Measurements from ENCODE around the gene EGLN3.

EGLN3 gene

GRCh38 chr14:33894339-33894738, 56.5 kb downstream of the EGLN3 start:
- Histone ChIP-seq H4K20me1 (ENCODE audit: insufficient read depth, low read length) (no peaks in the 10 kb centered on the region), H3K27ac (ENCODE audit: low read length) (no peak overlapping the region), H3K27me3 (ENCODE audit: low read depth, low read length) (no peaks in the 10 kb centered on the region), H3K4me2 (ENCODE audit: low read length) (no peak overlapping the region), H2AFZ (ENCODE audit: low read depth, low read length) (no peak overlapping the region), H3K36me3 (replicated peaks; ENCODE audit: low read depth, low read length) (no peaks in the 10 kb centered on the region), H3K79me2 (ENCODE audit: low read length) (no peaks in the 10 kb centered on the region), H3K9ac (ENCODE audit: low read length) (no peak overlapping the region), H3K9me3 (ENCODE audit: insufficient read depth, low read length) (no peaks in the 10 kb centered on the region), H3K4me1 (ENCODE audit: low read length) (no peaks in the 10 kb centered on the region), H3K4me3 (ENCODE audit: low read length) (no peak overlapping the region)
- no peak for TF ChIP-seq EZH2phosphoT487 (IDR thresholded peaks at IDR 0.05; ENCODE audit: low read depth)
- no peak for TF ChIP-seq CTCF (IDR thresholded peaks at IDR 0.05; ENCODE audit: low read depth, low read length)

- H4K20me1 ChIP-seq (ENCODE audit: insufficient read depth, low read length): no peaks in the 10 kb centered on the region
- H2AFZ ChIP-seq (ENCODE audit: low read depth, low read length): no peak overlapping the region
- no peaks in the 10 kb centered on the region for H3K4me1 ChIP-seq (ENCODE audit: low read length)
- no peak overlapping the region for H3K4me2 ChIP-seq (ENCODE audit: low read length)
- no peak overlapping the region for H3K27ac ChIP-seq (ENCODE audit: low read length)
- no peaks in the 10 kb centered on the region for H3K36me3 ChIP-seq (replicated peaks; ENCODE audit: low read depth, low read length)
- no peaks in the 10 kb centered on the region for H3K79me2 ChIP-seq (ENCODE audit: low read length)
- no peak for TF ChIP-seq CTCF (IDR thresholded peaks at IDR 0.05; ENCODE audit: low read depth, low read length)
- no peak for TF ChIP-seq EZH2phosphoT487 (IDR thresholded peaks at IDR 0.05; ENCODE audit: low read depth)
- no peak overlapping the region for H3K9ac ChIP-seq (ENCODE audit: low read length)
- H3K27me3 ChIP-seq (ENCODE audit: low read depth, low read length): no peaks in the 10 kb centered on the region
- no peaks in the 10 kb centered on the region for H3K9me3 ChIP-seq (ENCODE audit: insufficient read depth, low read length)
- H3K4me3 ChIP-seq (ENCODE audit: low read length): no peak overlapping the region
These were observed 59.2 kb downstream of the EGLN3 start for GRCh38 chr14:33891700-33892099.

- no peak overlapping the region for H2AFZ ChIP-seq (ENCODE audit: low read depth, low read length)
- no peaks in the 10 kb centered on the region for H3K36me3 ChIP-seq (replicated peaks; ENCODE audit: low read depth, low read length)
- no peak overlapping the region for H3K27ac ChIP-seq (ENCODE audit: low read length)
- H3K4me2 ChIP-seq (ENCODE audit: low read length): no peak overlapping the region
- no peaks in the 10 kb centered on the region for H4K20me1 ChIP-seq (ENCODE audit: insufficient read depth, low read length)
- TF ChIP-seq EZH2phosphoT487 (IDR thresholded peaks at IDR 0.05; ENCODE audit: low read depth) (no peak), CTCF (IDR thresholded peaks at IDR 0.05; ENCODE audit: low read depth, low read length) (no peak)
- no peak overlapping the region for H3K9ac ChIP-seq (ENCODE audit: low read length)
- H3K4me1 ChIP-seq (ENCODE audit: low read length): no peaks in the 10 kb centered on the region
- H3K4me3 ChIP-seq (ENCODE audit: low read length): no peak overlapping the region
- H3K9me3 ChIP-seq (ENCODE audit: insufficient read depth, low read length): no peaks in the 10 kb centered on the region
- no peaks in the 10 kb centered on the region for H3K79me2 ChIP-seq (ENCODE audit: low read length)
- H3K27me3 ChIP-seq (ENCODE audit: low read depth, low read length): no peaks in the 10 kb centered on the region
These were observed 66.0 kb downstream of the EGLN3 start for GRCh38 chr14:33884916-33885315.

GRCh38 chr14:33880330-33880729, 70.5 kb downstream of the EGLN3 start:
- no peak overlapping the region for H3K9ac ChIP-seq (ENCODE audit: low read length)
- H3K4me3 ChIP-seq (ENCODE audit: low read length): no peak overlapping the region
- peaks cover 13% of the 10 kb centered on the region for H3K9me3 ChIP-seq (ENCODE audit: insufficient read depth, low read length)
- TF ChIP-seq EZH2phosphoT487 (IDR thresholded peaks at IDR 0.05; ENCODE audit: low read depth) (no peak), CTCF (IDR thresholded peaks at IDR 0.05; ENCODE audit: low read depth, low read length) (no peak)
- no peaks in the 10 kb centered on the region for H4K20me1 ChIP-seq (ENCODE audit: insufficient read depth, low read length)
- H3K27me3 ChIP-seq (ENCODE audit: low read depth, low read length): no peaks in the 10 kb centered on the region
- H3K79me2 ChIP-seq (ENCODE audit: low read length): no peaks in the 10 kb centered on the region
- H3K36me3 ChIP-seq (replicated peaks; ENCODE audit: low read depth, low read length): no peaks in the 10 kb centered on the region
- H3K27ac ChIP-seq (ENCODE audit: low read length): no peak overlapping the region
- H2AFZ ChIP-seq (ENCODE audit: low read depth, low read length): no peak overlapping the region
- peaks cover 4% of the 10 kb centered on the region; the same call in 1 of the 2 replicates for H3K4me1 ChIP-seq (ENCODE audit: low read length)
- no peak overlapping the region for H3K4me2 ChIP-seq (ENCODE audit: low read length)
